Right ventricle myocardium superior (tissue), 1 donor: ENCODE measurements around the gene ZNF143. TPM values are rescaled to one million over a fixed set of nuclear protein-coding genes. Genes with fewer than 3 reads are reported as not detected.
"Not testable (repeated sequence)": the region's sequence is repeated elsewhere in the genome, so short reads cannot be mapped to it uniquely, and the experiment has no call there.

Experiments used
- ATAC-seq: fragments of 200-7000 bp; cut with Tn5 transposase; one replicate; pipeline ENCODE4 v1.9.1; 2020; ENCODE audit warnings: mild to moderate bottlenecking; ENCODE audit not compliant: poor library complexity
- DNase-seq: peaks from one replicate; pipeline ENCODE4 v3.0.0-alpha.2; 2020
- intact Hi-C: fragments of 100-400 bp; cut with DNase I; formaldehyde crosslinking; loops from one replicate; pipeline ENCODE4 v1.11.2; 2022
- total RNA-seq: library from RNA; stranded (reverse); fragmentation: NEBNext Ultra II Directional; extraction: Animal tissue kit (Norgen Biotek cat#: 25700); gene quantifications from one replicate; pipeline ENCODE4 v1.2.1, GENCODE V29; 2021
- donor health status: DM: no; HTN: yes; CAD: no; lungs with severe emphysema.

ZNF143 gene
- total RNA-seq, 1 donor from 2014 or later = 25.3 TPM

DNA sequence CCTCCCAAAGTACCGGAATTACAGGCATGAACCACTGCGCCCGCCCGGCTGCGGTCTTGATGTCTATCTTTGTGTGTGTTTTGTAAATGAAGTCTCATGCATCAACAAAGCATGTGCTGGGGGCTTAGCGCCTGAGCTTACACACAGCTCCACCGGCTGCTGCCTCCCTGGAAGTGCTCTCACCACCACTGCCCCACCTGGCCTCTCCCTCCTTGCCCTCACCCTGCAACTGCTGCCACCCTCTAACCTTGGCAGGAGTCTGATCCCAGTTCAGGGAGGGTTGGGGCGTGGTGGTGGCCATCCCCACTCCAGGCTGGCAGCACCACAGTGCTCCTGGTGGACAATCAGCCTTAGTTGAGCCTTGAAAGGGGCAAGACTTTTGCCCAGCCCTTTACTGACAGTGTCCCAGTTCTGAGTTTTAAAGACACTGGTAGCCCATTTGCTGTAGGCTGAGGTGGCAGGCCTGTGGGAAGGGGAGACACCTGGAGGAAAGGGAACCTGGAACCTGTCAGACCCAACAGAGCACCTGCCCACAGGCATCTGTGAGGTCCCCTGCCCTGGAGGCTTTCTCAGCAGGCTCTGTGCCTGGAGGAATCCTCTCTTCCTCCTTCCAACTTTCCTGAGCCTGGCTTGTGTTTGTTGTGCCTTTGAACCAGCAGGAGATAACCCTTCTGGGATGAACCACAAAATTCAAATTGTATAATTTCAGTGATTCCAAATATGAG is 70.3 kb downstream of the ZNF143 start:
- no peak for DNase-seq
- intact Hi-C loops = loop anchor here (10.0 kb wide), 2 partner anchors 84 to 214 kb away; no protein-coding TSS in a partner anchor
- ATAC-seq = no peak

DNA sequence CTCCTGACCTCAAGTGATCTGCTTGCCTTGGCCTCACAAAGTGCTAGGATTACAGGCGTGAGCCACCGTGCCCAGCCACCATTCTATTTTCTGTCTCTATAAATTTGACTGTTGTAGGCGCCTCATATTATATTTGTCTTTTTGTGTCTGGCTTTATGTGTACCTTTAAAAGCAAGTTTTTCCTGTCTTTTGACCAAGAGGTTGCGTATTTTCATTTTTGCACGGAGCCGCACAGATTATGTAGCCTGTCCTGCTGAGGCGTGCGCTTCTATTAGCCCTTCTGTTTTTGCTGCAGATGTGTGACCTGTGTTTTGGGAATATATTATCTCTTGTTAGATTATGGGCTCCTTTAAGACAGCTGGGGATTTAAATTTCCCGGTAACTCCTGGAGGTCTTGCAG is 72.2 kb downstream of the ZNF143 start:
- intact Hi-C loops = loop anchor here (10.0 kb wide), 2 partner anchors 82 to 212 kb away; no protein-coding TSS in a partner anchor
- ATAC-seq = no peak
- DNase-seq = no peak

DNA sequence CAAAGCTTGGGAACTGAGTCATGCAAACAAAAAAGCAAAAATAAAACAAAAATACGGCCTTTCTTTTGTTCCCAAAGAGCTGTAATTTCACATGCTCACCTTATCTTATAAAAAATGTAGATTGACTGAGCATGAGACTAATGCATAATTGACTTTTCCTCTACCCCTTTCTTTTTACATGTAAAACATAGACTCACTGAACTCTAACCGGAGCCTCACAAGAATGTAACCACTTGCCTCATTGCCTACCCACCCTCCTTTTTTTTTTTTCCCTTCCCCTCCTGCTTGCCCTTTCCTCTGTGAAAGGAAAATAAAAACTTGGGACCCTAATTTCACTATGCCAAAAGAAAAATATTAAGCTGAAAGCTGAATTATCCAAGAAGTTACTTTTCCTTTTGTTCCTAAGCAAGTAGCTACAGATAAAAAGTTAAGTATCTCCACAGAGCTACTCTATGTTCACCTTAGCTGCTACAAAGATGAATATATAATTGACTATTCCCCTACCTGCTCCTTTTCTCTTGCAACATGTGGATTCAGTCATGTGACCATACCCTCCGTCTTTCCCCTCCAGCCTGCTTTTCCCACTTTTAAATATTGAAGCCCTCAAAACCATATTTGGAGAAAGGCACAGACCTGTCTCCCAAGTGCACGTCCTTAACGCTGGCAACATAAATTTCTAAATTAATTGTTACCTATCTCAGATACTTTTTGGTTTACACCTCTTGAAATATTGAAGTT is 73.1 kb downstream of the ZNF143 start:
- DNase-seq (no peak), ATAC-seq (no peak)
- intact Hi-C loops = loop anchor here (10.0 kb wide), 2 partner anchors 81 to 211 kb away; no protein-coding TSS in a partner anchor

DNA sequence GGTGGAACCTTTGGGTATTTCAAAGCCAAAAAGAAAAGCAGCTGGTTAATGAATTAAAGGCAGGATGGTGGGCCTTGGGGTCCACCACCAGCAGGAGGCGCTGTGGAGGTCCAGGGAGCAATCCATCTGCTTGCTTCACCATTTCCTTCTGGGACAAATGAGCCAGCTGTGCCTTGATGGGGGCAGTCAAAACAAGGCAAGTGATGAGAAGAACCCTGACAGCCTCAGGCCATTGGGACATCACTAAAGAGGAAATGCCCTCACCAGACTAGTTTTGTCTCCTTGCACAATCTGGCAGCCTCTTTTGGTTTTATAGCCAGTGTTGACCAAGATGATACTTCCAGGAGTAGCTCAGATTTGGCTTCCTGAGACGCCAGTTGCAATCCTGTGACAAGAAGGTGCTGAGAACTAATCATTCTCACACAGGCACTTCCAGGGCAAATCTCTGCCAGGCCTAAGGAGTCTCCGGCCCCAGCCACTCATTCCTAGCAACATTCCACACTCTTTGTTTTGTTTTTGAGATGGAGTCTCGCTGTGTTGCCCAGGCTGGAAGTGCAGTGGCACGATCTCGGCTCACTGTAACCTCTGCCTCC is 74.5 kb downstream of the ZNF143 start:
- peak; percentile 67 for ATAC-seq
- intact Hi-C loops = loop anchor here (10.0 kb wide), 2 partner anchors 80 to 210 kb away; no protein-coding TSS in a partner anchor

DNA sequence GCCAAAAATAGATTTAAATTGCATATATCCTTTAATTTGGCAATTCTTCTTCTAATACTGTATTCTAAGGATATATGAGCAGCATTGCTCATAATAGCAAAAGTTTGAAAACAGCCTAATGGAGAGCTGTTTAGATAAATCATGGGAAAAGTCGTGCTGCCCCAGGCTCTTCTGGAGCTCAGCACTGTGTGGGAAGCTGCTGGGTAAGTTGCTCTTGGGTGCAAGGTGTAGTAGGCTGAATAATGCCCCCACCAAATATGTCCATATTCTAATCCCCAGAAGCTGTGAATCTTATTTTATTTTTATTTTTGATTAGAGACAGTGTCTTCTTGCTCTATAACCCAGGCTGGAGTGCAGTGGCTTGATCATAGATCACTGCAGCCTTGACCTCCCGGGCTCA is 77.7 kb downstream of the ZNF143 start:
- no peak for DNase-seq
- intact Hi-C loops = loop anchor here (10.0 kb wide), 2 partner anchors 76 to 206 kb away; no protein-coding TSS in a partner anchor
- ATAC-seq = no peak

More for the DNA sequence above, 74.5 kb downstream of the ZNF143 start:
- DNase-seq = peak; percentile 90

DNA sequence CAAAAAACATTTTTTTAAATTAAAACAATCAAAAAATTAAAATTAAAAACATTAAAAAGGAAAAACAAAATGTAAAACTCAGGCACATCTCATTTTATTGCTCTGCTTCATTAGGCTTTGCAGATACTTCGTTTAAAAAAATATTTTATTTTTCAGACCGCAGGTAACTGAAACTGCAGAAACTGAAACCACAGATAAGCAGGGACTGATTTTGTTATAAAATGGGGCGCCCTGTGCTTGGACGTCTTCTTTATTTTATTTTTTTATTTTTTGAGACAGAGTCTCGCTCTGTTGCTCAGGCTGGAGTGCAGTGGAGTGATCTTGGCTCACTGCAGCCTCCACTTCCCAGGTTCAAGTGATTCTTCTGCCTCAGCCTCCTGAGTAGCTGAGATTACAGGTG is 88.4 kb downstream of the ZNF143 start:
- ATAC-seq, intact Hi-C loops, DNase-seq: not testable (repeated sequence)

DNA sequence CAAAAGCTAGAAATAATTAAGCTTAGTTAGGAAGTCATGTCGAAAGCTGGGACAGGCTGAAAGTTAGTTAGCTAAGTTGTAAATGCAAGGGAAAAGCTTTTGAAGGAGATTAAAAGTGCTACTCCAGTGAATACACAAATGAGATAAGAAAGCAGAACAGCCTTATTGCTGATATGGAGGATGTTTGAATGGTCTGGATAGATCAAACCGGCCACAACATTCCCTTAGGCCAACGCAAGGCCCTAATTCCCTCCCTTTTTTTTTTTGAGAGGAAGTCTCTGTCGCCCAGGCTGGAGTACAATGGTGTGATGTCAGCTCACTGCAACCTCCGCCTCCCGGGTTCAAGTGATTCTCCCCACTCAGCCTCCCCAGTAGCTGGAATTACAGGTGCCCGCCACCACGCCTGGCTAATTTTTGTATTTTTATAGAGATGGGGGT is 89.4 kb downstream of the ZNF143 start:
- no peak for ATAC-seq
- no peak for DNase-seq
- intact Hi-C loops = no loop called here

DNA sequence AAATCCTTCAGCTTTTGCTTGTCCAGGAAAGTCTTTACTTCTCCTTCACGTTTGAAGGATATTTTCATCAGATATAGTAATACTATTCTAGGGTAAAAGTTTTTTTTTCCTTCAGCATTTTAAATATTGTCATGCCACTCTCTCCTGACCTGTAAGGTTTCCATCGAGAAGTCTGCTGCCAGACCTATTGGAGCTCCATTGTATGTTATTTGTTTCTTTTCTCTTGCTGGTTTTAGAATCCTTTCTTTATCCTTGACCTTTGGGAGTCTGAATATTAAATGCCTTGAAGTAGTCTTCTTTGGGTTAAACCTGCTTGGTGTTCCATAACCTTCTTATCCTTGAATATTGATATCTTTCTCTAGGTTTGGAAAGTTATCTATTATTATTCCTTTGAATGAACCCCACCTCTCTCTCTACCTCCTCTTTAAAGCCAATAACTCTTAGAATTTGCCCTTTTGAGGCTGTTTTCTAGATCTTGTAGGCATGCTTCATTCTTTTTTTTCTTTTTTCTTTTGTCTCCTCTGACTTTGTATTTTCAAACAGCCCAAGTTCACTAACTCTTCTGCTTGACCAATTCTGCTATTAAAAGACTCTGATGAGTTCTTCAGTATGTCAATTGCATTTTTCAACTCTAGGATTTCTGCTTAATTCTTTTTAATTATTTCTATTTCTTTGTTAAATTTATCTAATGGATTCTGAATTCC is 100.6 kb downstream of the ZNF143 start:
- ATAC-seq (no peak), DNase-seq (no peak)
- intact Hi-C loops = no loop called here

DNA sequence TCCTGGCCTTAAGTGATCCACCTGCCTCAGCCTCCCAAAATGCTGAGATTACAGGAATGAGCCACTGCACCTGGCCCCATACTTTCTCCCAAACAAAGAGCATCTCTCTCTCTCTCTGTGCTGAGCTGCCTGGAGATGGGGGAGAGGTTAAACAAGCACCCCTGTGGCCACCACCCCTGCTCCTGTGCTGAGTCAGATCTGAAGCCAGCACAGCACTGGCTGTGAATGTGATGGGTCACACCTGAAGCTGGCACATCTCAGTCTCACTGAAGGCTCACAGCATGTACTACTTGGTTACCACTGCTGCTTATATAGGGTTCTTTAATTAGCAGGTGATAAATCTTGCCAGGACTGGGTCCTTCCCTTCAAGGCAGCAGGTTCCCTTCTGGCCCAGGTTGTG is 101.9 kb downstream of the ZNF143 start:
- intact Hi-C loops = no loop called here
- ATAC-seq = no peak
- DNase-seq = no peak

DNA sequence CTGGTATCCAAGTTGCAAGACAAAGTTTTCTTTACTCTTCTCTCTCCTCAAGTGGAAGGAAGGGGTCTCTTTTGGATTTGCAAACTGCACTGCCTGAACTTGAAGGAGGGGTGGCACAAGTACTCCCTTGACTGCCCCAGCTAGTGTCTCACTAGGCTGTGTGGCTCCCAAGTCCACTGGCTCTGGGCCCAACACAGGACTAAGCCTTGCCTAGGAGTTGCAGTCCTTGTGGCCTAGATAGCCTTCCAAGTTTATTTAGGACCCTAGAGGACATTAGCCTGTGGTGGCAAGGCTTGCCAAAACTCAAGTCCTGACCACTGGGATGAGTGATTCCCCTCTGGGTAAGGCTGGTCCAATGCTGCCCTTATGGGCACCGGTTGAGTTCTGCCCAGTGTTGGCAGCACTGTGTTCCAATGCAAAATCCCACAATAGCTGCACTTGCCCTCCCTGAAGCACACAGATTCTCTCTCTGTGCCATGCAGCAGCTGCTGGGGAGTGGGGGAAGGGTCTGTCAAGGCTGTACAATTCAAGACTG is 102.5 kb downstream of the ZNF143 start:
- DNase-seq = no peak
- no peak for ATAC-seq
- intact Hi-C loops = no loop called here

DNA sequence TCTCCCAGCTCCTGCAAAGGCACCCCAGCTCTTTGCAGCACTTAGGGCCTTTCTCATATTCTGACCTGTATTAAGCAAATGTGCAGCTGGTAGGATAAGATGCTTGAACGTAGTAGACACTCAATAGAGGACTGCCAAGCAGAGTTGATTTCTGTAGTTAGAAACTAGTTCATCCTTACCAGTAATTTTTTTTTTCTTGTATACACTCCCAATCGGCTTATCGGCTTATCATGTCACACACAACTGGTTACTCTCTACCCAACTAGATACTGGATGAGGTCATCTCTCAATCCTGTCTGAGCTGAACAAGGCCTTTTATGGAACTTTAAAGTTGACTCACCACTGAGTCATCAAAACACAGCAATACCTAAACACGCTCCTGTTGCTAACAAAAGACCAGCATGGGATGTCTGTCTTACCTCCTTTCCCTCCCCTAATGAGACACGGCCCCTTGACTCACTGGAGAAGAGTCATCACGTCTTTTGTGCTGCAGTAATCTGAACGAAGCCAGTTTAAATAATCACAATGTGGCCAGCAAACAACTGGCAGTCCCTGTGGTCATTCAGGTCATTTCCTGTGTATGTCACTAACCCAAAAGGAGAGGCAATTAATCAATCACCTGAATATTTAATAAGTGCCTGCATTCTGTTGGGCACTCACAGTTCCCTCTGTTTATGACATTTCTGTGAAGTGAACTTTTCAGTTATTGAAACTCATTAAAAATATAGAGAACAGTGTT is 105.2 kb downstream of the ZNF143 start:
- ATAC-seq (peak; percentile 67), DNase-seq (no peak)

DNA sequence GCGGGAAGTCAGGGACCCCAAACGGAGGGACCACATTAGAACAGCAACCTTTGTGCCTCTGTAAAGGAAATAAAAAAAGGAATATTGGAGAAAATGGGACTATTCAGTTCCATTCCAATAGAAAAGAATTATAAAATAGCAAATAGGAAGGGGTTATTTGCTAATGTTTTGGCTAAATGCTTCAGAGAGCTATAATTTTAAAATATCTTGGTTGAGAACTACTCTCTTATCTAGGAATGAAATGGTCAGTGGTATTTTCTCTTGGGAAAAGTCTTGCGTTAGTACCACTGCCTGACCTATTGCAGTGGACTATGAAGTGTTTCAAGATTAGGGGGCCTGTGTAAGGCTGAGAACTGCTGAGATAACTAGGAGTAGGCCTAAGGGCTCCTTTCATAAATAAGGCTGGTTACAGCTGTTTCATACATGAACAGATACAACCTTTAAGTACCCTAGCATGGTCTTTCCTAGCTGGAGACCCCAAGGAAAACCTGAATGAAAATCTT is 105.8 kb downstream of the ZNF143 start:
- DNase-seq (no peak), ATAC-seq (peak; percentile 61)
- intact Hi-C loops = no loop called here

More for the DNA sequence above, 105.2 kb downstream of the ZNF143 start:
- intact Hi-C loops = no loop called here

DNA sequence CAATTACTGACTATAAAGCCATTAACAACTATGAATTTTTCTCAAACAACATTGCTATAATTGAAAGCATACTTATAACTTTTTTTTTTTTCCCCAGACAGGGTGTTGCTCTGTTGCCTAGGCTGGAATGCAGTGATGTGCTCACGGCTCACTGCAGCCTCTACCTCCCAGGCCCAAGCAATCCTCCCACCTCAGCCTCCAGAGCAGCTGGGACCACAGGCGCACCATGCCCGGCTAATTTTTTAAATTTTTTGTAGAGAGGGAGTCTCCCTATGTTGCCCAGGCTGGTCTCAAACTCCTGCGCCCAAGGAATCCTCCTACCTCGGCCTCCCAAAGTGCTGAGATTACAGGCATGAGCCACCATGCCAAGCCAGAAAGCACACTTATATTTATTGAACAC is 106.6 kb downstream of the ZNF143 start:
- intact Hi-C loops = no loop called here
- DNase-seq = no peak
- no peak for ATAC-seq

DNA sequence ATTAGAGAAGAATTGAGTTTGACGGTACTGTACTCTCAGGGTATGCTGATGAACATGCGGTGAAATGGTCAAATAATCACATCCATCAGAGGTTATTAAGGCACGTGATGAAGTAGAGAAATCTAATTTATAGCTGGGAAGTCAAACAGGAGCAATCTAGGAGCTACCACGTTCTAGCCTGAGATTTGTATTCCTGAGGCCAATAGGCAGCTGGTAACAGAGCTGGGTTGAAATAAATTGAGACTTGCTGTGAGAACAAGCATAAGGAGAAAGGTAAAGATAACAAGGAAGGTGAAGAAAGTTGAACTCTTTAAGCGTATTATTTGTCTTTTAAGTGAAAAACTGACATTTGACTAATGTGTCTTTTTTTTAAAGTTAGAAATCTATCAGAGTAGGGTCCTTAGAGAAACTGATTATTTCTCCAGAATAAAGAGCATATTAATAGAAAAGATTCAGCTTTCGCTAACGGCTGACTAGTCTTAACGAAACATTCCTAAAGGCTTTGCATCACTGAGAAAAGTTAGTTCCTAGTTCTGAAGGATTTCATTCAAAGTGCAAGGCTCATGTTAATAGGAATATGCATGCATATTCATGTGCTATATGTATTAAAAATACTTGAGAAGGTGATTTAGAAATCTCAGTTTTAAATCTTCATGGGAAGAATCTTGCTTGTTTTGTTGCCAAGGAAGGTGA is 107.5 kb downstream of the ZNF143 start:
- ATAC-seq (no peak), DNase-seq (no peak)
- intact Hi-C loops = no loop called here

DNA sequence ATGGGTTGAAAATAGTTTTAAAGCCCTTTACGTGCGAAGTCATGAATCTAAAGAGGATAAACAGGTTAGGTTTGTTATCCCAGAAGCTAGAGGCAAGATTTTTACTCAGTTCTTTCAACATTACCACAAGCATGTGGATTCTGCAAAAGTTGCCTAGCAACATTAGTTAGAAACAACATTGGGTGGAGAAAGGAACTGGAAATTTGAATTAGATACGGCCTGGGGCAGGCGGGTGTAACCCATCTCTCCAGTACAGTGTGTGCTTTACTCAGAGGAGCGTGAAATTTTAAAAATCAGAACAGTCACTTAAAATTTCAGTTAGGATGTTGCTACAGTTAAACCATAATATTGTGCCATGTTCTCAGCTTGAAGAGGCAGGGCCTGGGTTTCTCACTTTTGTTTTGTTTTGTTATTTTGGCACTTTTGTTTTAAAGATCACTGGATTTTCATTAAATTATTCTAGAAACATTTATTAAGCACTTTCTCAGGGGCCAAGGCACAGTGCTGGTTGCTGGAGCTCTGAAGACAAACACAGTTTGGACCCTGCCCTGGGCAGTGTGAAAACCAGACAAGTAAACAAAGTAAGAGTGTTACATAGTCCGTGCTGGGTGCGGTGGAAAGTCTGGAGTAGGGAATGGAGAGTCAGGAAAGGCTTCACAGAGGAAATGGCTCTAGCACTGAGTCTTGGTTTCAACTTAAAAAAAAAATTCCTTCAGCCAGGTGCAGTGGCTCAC is 108.2 kb downstream of the ZNF143 start:
- ATAC-seq (peak; percentile 55), DNase-seq (peak; percentile 69)
- intact Hi-C loops = no loop called here

DNA sequence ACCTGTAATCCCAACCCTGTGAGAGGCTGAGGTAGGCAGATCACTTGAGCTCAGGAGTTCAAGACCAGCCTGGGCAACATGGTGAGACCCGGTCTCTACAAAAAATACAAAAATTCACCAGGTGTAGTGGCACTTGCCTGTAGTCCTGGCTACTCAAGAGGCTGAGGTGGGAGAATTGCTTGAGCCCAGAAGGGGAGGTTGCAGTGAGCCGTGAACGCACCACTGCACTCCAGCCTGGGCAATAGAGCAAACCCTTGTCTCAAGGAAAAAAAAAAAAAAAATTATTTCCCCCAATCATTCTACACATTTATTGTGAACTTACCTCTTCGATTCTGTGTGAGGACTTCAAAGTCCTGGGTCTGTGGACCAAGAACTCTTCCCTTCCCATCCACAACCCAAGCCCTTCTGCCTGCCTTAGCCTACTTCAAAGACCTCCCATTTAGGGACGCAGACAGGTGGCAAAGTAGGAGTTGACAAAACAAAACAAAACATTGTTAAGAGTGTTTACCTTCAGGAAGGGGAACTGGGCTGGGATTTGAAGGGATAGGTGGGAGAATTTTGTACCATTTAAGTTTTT is 108.9 kb downstream of the ZNF143 start:
- ATAC-seq (no peak), DNase-seq (no peak)
- intact Hi-C loops = loop anchor here (5.0 kb wide), 1 partner anchor 43 kb away; no protein-coding TSS in a partner anchor
